BJ (cell line): ENCODE data around the gene STPG4. TPM values are rescaled to one million over a fixed set of nuclear protein-coding genes. Genes with fewer than 3 reads are reported as not detected.

Experiments used
- CTCF ChIA-PET: fragments of 350-600 bp; formaldehyde crosslinking; extraction: SDS; loops from one replicate; lab custom pipeline; 2021; ENCODE audit warnings: antibody characterized with exemption, inconsistent platforms; lab: Yijun Ruan, JAX
- POLR2A ChIA-PET: fragments of 300-600 bp; sonication (Branson Sonifier 250); formaldehyde crosslinking; extraction: SDS; loops from one replicate; lab custom pipeline; 2021; ENCODE audit warnings: antibody characterized with exemption; lab: Charles Lee
- DNase-seq: peaks from one replicate; pipeline ENCODE4 v3.0.0-alpha.2; 2011; ENCODE audit warnings: low read depth
- H3K27me3 ChIP-seq: 2 replicates; pipeline ENCODE4 v1.6.0; 2011; ENCODE audit warnings: low read length; ENCODE audit not compliant: control insufficient read depth, insufficient read depth
- H3K36me3 ChIP-seq: 2 replicates; pipeline ENCODE4 v1.5.1; 2011; ENCODE audit warnings: low read length; ENCODE audit not compliant: control insufficient read depth, insufficient read depth
- H3K4me3 ChIP-seq: 2 replicates; pipeline ENCODE4 v1.5.1; 2011; ENCODE audit warnings: low read depth, mild to moderate bottlenecking, control low read depth, low read length
- polyA plus RNA-seq: library from polyadenylated mRNA; depleted of rRNA; stranded (reverse); fragments of >200 nt; gene quantifications from 2 replicates; pipeline ENCODE4 v1.2.3, GENCODE V29; 2011
- TF ChIP-seq, protein P1 (sequence below): IDR thresholded peaks from 2 replicates; pipeline ENCODE4 v1.5.1; 2011; ENCODE audit warnings: low read depth, mild to moderate bottlenecking, control low read depth, inconsistent platforms, low read length, moderate library complexity; ENCODE audit not compliant: insufficient read depth

Gene STPG4
- polyA plus RNA-seq, 1 experiment, result 0.06 TPM

DNA sequence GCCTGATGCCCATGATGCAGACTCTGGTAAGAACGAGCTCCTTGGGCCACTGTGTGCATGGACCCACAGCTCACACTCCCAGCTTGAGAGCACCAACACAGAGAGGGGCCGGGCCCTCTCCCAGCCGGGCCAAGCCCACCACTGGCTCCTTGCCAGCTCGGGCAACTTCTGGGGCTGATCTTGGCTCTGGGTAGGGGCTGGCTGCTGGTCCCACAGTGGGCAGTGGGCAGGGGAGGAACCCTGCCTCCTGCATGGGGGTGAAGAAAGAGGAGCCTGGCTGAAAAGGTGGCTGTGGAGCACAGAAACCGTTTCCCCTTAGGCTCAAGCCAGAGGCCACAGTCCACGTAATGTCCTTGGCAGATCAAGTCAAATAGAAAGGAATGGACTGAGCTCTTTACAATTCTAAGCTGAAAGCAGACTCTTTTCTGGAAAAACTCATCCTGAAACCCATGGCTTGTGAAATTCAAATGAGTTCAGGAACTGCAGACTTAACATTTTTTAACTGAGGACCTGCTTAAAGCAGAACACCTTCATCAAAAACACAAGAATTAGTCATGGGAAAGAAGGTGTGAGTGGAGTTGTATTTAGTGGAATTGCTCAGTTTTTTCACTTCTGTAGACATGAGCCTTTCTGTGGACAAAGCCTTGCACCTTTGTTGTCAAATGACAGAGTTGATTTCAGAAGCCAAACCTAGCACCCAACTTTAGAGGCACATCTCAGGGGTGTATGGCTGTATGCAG, 104.9 kb downstream of the STPG4 start:
- TF ChIP-seq, protein P1, sequence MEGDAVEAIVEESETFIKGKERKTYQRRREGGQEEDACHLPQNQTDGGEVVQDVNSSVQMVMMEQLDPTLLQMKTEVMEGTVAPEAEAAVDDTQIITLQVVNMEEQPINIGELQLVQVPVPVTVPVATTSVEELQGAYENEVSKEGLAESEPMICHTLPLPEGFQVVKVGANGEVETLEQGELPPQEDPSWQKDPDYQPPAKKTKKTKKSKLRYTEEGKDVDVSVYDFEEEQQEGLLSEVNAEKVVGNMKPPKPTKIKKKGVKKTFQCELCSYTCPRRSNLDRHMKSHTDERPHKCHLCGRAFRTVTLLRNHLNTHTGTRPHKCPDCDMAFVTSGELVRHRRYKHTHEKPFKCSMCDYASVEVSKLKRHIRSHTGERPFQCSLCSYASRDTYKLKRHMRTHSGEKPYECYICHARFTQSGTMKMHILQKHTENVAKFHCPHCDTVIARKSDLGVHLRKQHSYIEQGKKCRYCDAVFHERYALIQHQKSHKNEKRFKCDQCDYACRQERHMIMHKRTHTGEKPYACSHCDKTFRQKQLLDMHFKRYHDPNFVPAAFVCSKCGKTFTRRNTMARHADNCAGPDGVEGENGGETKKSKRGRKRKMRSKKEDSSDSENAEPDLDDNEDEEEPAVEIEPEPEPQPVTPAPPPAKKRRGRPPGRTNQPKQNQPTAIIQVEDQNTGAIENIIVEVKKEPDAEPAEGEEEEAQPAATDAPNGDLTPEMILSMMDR, result no peak
- Histone ChIP-seq H3K27me3 (no peaks in the 10 kb centered on the region), H3K36me3 (peaks cover 55% of the 10 kb centered on the region), H3K4me3 (no peak overlapping the region)
- ChIA-PET CTCF (no interaction called here), POLR2A (no interaction called here)
- no peak for DNase-seq

DNA sequence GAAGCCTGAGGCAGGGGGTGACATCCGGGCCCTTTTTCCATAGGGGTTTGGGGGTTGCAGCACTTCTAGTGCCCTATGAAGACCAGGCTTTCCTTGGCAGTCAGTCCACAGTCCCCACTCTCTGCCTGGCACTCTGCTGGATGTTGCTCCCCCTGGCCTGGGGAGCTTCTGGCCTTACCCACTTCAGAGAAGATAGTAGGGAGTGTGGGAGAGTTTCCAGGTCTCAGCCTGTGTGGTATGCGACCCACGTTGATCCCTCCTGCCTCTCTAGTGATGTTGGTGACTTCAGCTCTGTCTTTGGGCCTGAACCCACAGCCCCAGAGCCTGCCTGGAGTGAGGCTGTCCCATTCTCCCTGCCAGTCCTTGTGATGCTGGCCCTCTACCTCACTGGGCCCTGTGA, 105.6 kb downstream of the STPG4 start:
- peaks cover 55% of the 10 kb centered on the region for H3K36me3 ChIP-seq
- POLR2A ChIA-PET, result no interaction called here

DNA sequence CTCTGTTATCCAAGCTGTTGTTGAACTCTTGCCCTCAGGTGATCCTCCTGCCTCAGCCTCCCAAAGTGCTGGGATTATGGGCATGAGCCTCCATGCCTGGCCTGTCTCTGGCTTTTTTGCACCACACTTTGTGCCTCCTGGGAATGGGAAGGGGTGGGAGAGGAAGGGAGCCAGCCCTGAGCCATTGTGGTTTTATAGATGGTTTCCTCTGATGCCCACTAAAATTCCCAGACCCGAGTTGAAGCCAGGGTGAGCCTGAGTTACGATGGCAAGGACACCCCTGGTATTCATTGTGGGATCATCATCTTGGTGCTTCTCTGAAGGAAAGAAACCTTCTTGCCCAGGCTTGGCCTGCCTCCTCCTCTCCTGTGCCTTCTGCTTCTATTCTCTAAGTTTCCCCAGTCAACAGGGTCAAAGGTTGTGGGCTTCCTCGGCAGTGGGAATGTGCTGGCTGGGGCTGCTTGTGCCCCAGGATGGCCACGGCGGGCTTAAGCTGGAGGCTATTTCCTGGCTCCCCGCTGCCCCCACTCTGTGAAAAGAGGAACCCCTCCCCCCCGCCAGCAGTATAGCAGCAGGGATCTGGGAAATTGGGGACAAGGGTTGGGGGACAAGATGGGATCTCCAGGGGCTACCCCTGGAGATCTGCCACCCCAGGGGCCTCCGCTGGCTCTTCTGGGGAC, 106.2 kb downstream of the STPG4 start:
- TF ChIP-seq, protein P1, result no peak
- ChIA-PET CTCF (no interaction called here), POLR2A (no interaction called here)
- H3K36me3 ChIP-seq, result peaks cover 52% of the 10 kb centered on the region
- DNase-seq, result no peak
- no peaks in the 10 kb centered on the region for H3K27me3 ChIP-seq
- no peak overlapping the region for H3K4me3 ChIP-seq

More for the DNA sequence above, 105.6 kb downstream of the STPG4 start:
- Histone ChIP-seq H3K4me3 (no peak overlapping the region), H3K27me3 (no peaks in the 10 kb centered on the region)
- TF ChIP-seq, protein P1, result no peak
- CTCF ChIA-PET, result no interaction called here
- no peak for DNase-seq

DNA sequence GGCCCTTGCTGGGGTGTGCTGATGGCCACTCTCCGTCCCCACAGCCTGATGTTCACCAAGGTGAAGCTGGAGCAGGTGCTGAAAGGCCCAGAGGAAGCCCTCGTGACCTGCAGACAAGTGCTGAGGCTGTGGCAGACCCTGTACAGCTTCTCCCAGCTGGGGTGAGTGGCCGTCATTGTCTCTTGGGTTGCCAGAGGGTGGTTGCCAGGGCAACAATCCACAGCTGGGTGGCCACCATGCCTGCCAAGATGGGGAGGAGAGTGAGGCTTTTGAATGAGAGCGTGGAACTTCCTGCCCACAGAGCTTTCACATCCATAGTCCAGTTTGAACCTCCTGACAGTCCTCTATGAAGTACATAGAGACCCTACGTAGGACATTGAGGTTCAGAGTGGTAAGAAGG, 108.8 kb downstream of the STPG4 start:
- TF ChIP-seq, protein P1, result no peak
- Histone ChIP-seq H3K4me3 (no peak overlapping the region), H3K27me3 (no peaks in the 10 kb centered on the region), H3K36me3 (peaks cover 38% of the 10 kb centered on the region)
- ChIA-PET POLR2A (interaction anchor here (0.7 kb wide), 1 partner anchor 23 kb away, joined by 3 read pairs; no protein-coding TSS in a partner anchor), CTCF (interaction anchor here (0.6 to 0.8 kb wide), 2 partner anchors 81 to 269 kb away, joined by 3 to 5 read pairs; no protein-coding TSS in a partner anchor)
- DNase-seq, result no peak

DNA sequence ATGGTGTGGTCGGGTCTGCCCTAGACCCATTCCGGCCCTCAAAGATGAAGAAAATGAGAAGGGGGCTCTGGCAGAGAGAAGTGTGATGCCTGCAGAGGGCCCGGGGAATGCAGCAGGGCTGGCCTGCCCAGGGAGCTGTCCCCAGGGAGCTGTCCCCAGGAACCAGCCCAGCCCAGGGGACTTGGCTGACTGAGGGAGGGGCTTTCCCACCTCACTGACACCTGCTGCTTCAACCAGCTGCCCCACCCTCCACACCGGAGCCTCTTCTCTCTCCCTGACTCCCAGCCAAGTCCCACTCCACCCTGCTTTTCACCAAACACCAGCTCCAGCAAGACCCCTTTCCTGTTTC, 111.2 kb downstream of the STPG4 start:
- ChIA-PET CTCF (interaction anchor here (1.0 to 1.1 kb wide), 2 partner anchors 13 to 24 kb away, joined by 3 to 4 read pairs; no protein-coding TSS in a partner anchor), POLR2A (interaction anchor here (0.6 to 1.0 kb wide), 2 partner anchors 11 to 22 kb away, joined by 3 to 5 read pairs; no protein-coding TSS in a partner anchor)
- no peaks in the 10 kb centered on the region for H3K27me3 ChIP-seq
- DNase-seq, result no peak
- TF ChIP-seq, protein P1, result no peak
- peaks cover 32% of the 10 kb centered on the region for H3K36me3 ChIP-seq
- no peak overlapping the region for H3K4me3 ChIP-seq
